Neural cell (in vitro differentiated cells): ENCODE measurements around the gene RPS3. TPM values are rescaled to one million over a fixed set of nuclear protein-coding genes. Genes with fewer than 3 reads are reported as not detected.

Experiments
- H2AFZ ChIP-seq: fragments of 200-600, 300-800 bp; sonication (generic), shearing (Covaris generic); 2 replicates; pipeline ENCODE4 v1.6.0; 2014; ENCODE audit warnings: low read depth, mild to moderate bottlenecking, antibody characterized with exemption, low read length, moderate library complexity
- H3F3A ChIP-seq: fragments of 200-600 bp; shearing (Covaris generic); 2 replicates; pipeline ENCODE4 v1.6.1; 2016; ENCODE audit warnings: mild to moderate bottlenecking, moderate library complexity, mixed read lengths, antibody characterized with exemption, low read length; ENCODE audit not compliant: insufficient read depth, poor library complexity, severe bottlenecking
- H3K27ac ChIP-seq: fragments of 200-600, 300-800 bp; sonication (generic), shearing (Covaris generic); 2 replicates; pipeline ENCODE4 v1.5.1; 2014; ENCODE audit warnings: mild to moderate bottlenecking, low read length, moderate library complexity
- H3K27me3 ChIP-seq: fragments of 300-800, 200-600 bp; sonication (generic), shearing (Covaris generic); 2 replicates; pipeline ENCODE4 v1.6.0; 2014; ENCODE audit warnings: mild to moderate bottlenecking, low read depth, low read length, moderate library complexity; ENCODE audit not compliant: insufficient read depth
- H3K36me3 ChIP-seq: fragments of 300-800, 200-600 bp; sonication (generic), shearing (Covaris generic); 2 replicates; pipeline ENCODE4 v1.5.1; 2014; ENCODE audit warnings: mild to moderate bottlenecking, antibody characterized with exemption, low read length, moderate library complexity; ENCODE audit not compliant: insufficient read depth
- H3K4me2 ChIP-seq: fragments of 300-800, 200-600 bp; sonication (generic), shearing (Covaris generic); 2 replicates; pipeline ENCODE4 v1.6.0; 2014; ENCODE audit warnings: mild to moderate bottlenecking, low read length
- H3K4me3 ChIP-seq: fragments of 300-800, 200-600 bp; sonication (generic), shearing (Covaris generic); 2 replicates; pipeline ENCODE4 v1.5.1; 2014; ENCODE audit warnings: mild to moderate bottlenecking, low read length, moderate library complexity
- H3K79me2 ChIP-seq: fragments of 200-600 bp; shearing (Covaris generic); replicated peaks from 2 replicates; pipeline ENCODE4 v1.6.0; 2014; ENCODE audit warnings: mild to moderate bottlenecking, low read length, moderate library complexity; ENCODE audit not compliant: insufficient read depth
- H3K9ac ChIP-seq: fragments of 300-800, 200-600 bp; sonication (generic), shearing (Covaris generic); 2 replicates; pipeline ENCODE4 v1.6.1; 2016; ENCODE audit warnings: mild to moderate bottlenecking, low read length, mixed read lengths
- H3K9me2 ChIP-seq: fragments of 200-600 bp; shearing (Covaris generic); 2 replicates; pipeline ENCODE4 v1.6.1; 2016; ENCODE audit warnings: mild to moderate bottlenecking, low read length, mixed read lengths; ENCODE audit not compliant: insufficient read depth
- H3K9me3 ChIP-seq: fragments of 200-600, 300-800 bp; sonication (generic), shearing (Covaris generic); 2 replicates; pipeline ENCODE4 v1.6.1; 2016; ENCODE audit warnings: mild to moderate bottlenecking, mixed run types, low read length, moderate library complexity, mixed read lengths
- H4K20me1 ChIP-seq: fragments of 200-600 bp; shearing (Covaris generic); 2 replicates; pipeline ENCODE4 v1.6.1; 2016; ENCODE audit warnings: mild to moderate bottlenecking, mixed run types; ENCODE audit not compliant: insufficient read depth
- EZH2 ChIP-seq: fragments of 200-600, 300-800 bp; shearing (Covaris generic), sonication (generic); IDR thresholded peaks from 2 replicates; pipeline ENCODE4 v1.6.1; 2014; ENCODE audit warnings: antibody characterized with exemption, low read length, borderline replicate concordance, mild to moderate bottlenecking; ENCODE audit not compliant: insufficient read depth, poor library complexity, severe bottlenecking
- POLR2AphosphoS5 ChIP-seq: IDR thresholded peaks from 2 replicates; pipeline ENCODE4 v1.6.1; 2012
- RAD21 ChIP-seq: fragments of 450-650 bp; conservative IDR thresholded peaks from 2 replicates; pipeline ENCODE4 v1.6.1; 2014; ENCODE audit warnings: antibody characterized with exemption, mild to moderate bottlenecking, moderate library complexity
- SMC3 ChIP-seq: fragments of 450-650 bp; conservative IDR thresholded peaks from 2 replicates; pipeline ENCODE4 v1.6.1; 2014; ENCODE audit warnings: antibody characterized with exemption, mild to moderate bottlenecking, moderate library complexity; ENCODE audit not compliant: poor library complexity
- polyA plus RNA-seq: library from polyadenylated mRNA; depleted of rRNA; stranded (reverse); fragments of >200 nt; gene quantifications from 2 replicates; pipeline ENCODE4 v1.2.3, GENCODE V29; 2014
- TF ChIP-seq, protein P1 (sequence below): fragments of 450-650 bp; IDR thresholded peaks from 2 replicates; pipeline ENCODE4 v1.5.1; 2014; ENCODE audit warnings: antibody characterized with exemption, mild to moderate bottlenecking, moderate library complexity; ENCODE audit not compliant: poor library complexity, severe bottlenecking

Gene RPS3
- polyA plus RNA-seq, 1 donor from 2014 or later, result 1,440 TPM

DNA sequence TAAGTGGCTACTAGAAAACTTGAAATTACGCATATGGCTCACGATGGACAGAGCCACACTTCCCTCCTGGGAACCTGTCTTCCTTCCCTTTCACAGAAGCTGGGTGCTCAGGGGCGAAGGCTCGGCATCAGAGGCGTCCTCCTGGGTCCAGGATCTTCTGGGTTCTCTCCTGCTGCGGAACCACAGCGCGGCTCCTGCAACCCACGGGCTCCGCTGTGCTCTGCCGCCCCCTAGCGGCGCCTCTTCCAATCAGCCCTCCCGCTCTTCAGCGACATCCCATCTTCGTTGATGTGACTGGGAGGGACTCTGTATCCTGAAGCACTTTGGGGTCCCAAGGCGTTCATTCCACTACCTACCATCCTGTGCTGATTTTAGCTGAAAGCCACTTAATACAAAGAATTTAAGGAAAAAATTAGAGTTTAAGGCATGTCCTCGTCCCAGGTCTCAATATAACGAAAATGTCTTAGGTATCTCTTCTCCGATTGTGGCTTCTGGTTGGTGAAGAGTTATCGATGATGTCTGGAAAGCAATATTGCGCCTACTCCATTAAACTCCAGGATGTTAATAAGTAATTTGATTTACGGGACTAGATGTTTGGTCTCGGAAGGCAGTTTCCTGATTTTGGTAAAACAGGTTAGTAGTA lies 14.8 kb upstream of the RPS3 start:
- Histone ChIP-seq H3K27ac (no peak overlapping the region), H3K9ac (no peak overlapping the region), H4K20me1 (no peaks in the 10 kb centered on the region), H3K4me3 (no peak overlapping the region), H2AFZ (no peak overlapping the region), H3K9me3 (no peaks in the 10 kb centered on the region), H3F3A (no peaks in the 10 kb centered on the region), H3K4me2 (no peak overlapping the region), H3K36me3 (no peaks in the 10 kb centered on the region), H3K79me2 (no peaks in the 10 kb centered on the region), H3K27me3 (no peaks in the 10 kb centered on the region), H3K9me2 (no peaks in the 10 kb centered on the region)
- TF ChIP-seq, protein P1, sequence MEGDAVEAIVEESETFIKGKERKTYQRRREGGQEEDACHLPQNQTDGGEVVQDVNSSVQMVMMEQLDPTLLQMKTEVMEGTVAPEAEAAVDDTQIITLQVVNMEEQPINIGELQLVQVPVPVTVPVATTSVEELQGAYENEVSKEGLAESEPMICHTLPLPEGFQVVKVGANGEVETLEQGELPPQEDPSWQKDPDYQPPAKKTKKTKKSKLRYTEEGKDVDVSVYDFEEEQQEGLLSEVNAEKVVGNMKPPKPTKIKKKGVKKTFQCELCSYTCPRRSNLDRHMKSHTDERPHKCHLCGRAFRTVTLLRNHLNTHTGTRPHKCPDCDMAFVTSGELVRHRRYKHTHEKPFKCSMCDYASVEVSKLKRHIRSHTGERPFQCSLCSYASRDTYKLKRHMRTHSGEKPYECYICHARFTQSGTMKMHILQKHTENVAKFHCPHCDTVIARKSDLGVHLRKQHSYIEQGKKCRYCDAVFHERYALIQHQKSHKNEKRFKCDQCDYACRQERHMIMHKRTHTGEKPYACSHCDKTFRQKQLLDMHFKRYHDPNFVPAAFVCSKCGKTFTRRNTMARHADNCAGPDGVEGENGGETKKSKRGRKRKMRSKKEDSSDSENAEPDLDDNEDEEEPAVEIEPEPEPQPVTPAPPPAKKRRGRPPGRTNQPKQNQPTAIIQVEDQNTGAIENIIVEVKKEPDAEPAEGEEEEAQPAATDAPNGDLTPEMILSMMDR, result peak; percentile 95
- TF ChIP-seq EZH2 (no peak), SMC3 (peak; percentile 87), RAD21 (peak; percentile 93)

DNA sequence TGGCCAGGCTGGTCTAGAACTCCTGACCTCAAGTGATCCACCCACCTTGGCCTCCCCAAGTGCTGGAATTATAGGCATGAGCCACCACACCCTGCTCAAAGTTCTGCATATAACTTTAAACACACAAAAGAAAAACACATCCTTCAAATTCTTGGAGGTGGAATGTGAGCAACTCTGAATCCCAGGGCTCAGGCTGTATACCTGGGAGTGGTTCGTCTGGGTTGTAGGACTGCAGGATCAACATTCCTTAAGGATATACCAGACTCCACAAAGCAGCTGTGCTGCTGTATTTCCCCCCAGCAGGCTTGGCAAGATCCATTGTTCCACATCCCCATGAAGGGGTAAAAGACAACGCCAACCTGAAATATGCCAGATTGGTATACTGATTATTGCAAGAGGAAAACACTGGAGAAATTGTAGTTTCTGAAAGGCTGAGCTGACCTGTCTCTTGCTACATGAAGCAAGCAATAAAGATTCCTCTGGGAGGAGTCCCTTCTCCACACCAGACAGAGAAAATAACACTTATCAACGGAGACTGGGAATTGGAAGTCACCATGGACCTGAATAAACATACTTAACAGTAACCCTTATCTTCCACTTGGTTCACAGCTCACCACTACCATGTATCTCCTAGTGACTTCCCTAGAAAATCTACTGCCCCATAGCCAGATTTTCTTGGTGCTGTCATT lies 12.2 kb upstream of the RPS3 start:
- no peaks in the 10 kb centered on the region for H3K36me3 ChIP-seq
- H2AFZ ChIP-seq, result no peak overlapping the region
- no peaks in the 10 kb centered on the region for H3K27me3 ChIP-seq
- no peaks in the 10 kb centered on the region for H3F3A ChIP-seq
- no peak overlapping the region for H3K4me3 ChIP-seq
- no peaks in the 10 kb centered on the region for H3K79me2 ChIP-seq
- TF ChIP-seq, protein P1, result no peak
- no peak for TF ChIP-seq SMC3
- H3K9me2 ChIP-seq, result no peaks in the 10 kb centered on the region
- no peaks in the 10 kb centered on the region for H3K9me3 ChIP-seq
- H3K27ac ChIP-seq, result no peak overlapping the region
- H4K20me1 ChIP-seq, result no peaks in the 10 kb centered on the region
- H3K9ac ChIP-seq, result no peak overlapping the region
- no peak overlapping the region for H3K4me2 ChIP-seq

DNA sequence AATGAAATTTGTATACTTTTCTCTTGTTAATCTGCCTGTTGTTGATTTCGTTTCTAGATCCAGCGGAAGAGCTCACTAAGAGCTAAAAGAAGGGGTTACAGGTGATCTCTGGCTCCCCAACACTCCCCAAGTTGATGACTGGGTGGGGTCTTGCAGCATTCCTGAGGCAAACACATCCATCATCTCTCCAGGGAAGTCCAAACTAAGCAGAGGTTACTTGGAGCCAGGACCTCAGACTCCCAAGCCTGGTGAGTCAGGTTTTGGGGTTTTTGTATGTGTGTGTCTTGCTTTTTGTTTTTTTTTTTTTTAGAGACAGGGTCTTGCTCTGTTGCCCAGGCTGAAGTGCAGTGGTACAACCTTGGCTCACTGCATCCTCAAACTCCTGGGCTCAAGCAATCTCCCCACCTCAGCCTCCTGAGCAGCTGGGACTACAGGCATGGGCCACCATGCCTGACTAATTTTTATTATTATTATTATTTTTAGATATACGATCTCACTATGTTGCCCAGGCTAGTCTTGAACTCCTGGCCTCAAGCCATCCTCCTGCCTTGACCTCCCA lies 11.5 kb upstream of the RPS3 start:
- Histone ChIP-seq H3K4me3 (no peak overlapping the region), H4K20me1 (no peaks in the 10 kb centered on the region), H3K27ac (no peak overlapping the region), H2AFZ (no peak overlapping the region), H3K36me3 (no peaks in the 10 kb centered on the region), H3K9me2 (no peaks in the 10 kb centered on the region), H3K9me3 (no peaks in the 10 kb centered on the region), H3K4me2 (no peak overlapping the region), H3K79me2 (no peaks in the 10 kb centered on the region), H3F3A (no peaks in the 10 kb centered on the region), H3K27me3 (no peaks in the 10 kb centered on the region), H3K9ac (no peak overlapping the region)
- TF ChIP-seq POLR2AphosphoS5 (no peak), EZH2 (no peak)
- TF ChIP-seq, protein P1, result no peak
